GM06990 (cell line): ENCODE results near the gene GPHN.

Experiments
- DNase-seq: peaks from one replicate; pipeline ENCODE4 v3.0.0-alpha.2; 2011; ENCODE audit not compliant: insufficient read length; ENCODE audit errors: extremely low read depth
- H3K27me3 ChIP-seq: replicated peaks from 2 replicates; pipeline ENCODE4 v1.6.0; 2011; ENCODE audit warnings: low read length; ENCODE audit not compliant: control insufficient read depth, insufficient read depth
- H3K36me3 ChIP-seq: 2 replicates; pipeline ENCODE4 v1.5.1; 2011; ENCODE audit warnings: low read length; ENCODE audit not compliant: control insufficient read depth, insufficient read depth
- H3K4me3 ChIP-seq: replicated peaks from 2 replicates; pipeline ENCODE4 v1.5.1; 2011; ENCODE audit warnings: low read depth, mild to moderate bottlenecking, control low read depth, low read length
- CTCF ChIP-seq: IDR thresholded peaks from 2 replicates; pipeline ENCODE4 v1.5.1; 2011; ENCODE audit warnings: low read length, control low read depth, mild to moderate bottlenecking, inconsistent platforms; ENCODE audit not compliant: insufficient read depth, poor library complexity, severe bottlenecking

The GPHN gene

DNA sequence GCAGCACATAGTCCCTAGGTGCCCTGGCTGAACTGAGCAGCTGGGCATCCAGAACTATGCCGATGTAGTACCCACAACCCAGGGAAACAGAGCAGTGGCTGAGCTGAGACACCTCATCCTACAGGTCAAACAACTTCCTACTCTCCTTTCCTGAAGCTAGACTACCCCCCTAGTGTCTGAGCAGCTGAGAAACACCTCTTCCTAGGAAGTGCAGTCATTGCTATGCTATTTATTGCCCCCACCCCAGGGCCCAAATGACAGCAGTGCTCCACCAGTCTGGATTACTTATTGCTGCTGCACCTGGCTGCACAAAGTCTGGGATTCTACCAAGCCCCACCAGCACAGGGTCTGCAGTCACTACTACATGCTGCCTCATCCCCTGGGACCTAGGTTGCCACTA is 664.6 kb downstream of the GPHN start:
- H3K4me3 ChIP-seq: no peak overlapping the region
- no peaks in the 10 kb centered on the region for H3K27me3 ChIP-seq
- peaks cover 5% of the 10 kb centered on the region for H3K36me3 ChIP-seq
- no peak for TF ChIP-seq CTCF
- DNase-seq: no peak

DNA sequence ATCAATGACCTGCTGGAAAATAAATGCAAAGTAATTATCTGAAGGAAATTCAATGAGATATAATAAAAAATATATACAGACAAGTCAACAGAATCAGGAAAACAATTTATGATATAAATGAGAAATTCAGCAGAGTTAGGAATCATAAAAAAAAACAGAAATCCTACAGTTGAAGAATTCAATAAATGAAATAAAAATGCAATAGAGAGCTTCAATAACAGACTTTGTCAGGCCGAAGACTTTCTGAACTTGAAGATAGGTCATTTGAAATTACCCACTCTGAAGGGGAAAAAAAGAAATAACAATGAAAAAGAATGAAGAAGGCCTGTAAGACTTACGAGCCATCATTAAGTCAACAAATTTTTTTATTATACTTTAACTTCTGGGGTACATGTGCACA is 665.8 kb downstream of the GPHN start:
- Histone ChIP-seq H3K27me3 (no peaks in the 10 kb centered on the region), H3K4me3 (no peak overlapping the region), H3K36me3 (peaks cover 5% of the 10 kb centered on the region)
- TF ChIP-seq CTCF: no peak
- DNase-seq: no peak

GRCh38 chr14:67186172-67186768 is 678.3 kb downstream of the GPHN start:
- Histone ChIP-seq H3K36me3 (no peaks in the 10 kb centered on the region), H3K27me3 (no peaks in the 10 kb centered on the region), H3K4me3 (no peak overlapping the region)
- DNase-seq: no peak
- no peak for TF ChIP-seq CTCF

DNA sequence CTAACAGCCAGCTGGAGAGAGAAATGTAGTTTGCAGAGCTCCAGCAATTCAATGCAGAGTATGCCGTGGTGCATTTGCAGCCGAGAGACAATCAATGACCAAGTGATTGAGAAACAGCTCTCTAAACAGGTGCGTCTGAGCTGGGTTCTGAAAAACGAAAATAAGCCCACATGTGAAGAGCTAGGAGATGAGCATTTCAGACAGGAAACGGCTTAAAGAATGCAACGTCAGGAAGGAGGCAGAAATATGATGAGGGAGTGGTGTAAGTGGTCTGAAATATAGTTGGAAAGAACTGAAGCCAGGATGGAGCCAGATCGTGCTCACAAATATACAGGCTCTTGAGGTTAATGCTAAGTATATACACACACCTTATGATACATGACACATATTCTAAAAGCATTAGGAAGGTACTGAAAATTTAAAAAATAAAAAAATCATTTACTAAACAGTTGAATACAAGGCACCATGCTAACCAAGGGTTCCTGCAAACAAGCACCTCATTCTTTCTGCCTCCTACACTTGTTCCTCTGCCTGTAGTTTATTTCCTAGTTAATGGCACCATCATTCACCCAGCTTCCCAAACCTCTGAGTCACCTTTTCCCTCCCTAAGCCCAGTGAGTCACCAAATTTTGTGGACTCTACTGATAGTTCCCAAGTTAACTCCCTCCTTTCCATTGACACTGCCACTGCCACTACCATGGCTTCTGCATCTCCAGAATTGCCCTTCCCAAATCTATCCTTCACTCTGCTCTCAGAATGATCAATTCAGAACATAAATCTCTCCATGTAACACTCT is 679.0 kb downstream of the GPHN start:
- Histone ChIP-seq H3K27me3 (no peaks in the 10 kb centered on the region), H3K4me3 (no peak overlapping the region), H3K36me3 (no peaks in the 10 kb centered on the region)
- TF ChIP-seq CTCF: no peak
- DNase-seq: no peak

- H3K36me3 ChIP-seq: no peaks in the 10 kb centered on the region
- no peaks in the 10 kb centered on the region for H3K27me3 ChIP-seq
- H3K4me3 ChIP-seq: no peak overlapping the region
- no peak for DNase-seq
- no peak for TF ChIP-seq CTCF
Measured at GRCh38 chr14:67187826-67188225, 679.9 kb downstream of the GPHN start.
